ENCODE data around the gene MYF5. TPM values are rescaled to one million over a fixed set of nuclear protein-coding genes. Genes with fewer than 3 reads are reported as not detected.

Gene MYF5
- total and polyA plus RNA-seq, 9 of the 15 experiments (the other 6 are each of a cell fraction or from before 2014, with no cell fraction given) = not detected

DNA sequence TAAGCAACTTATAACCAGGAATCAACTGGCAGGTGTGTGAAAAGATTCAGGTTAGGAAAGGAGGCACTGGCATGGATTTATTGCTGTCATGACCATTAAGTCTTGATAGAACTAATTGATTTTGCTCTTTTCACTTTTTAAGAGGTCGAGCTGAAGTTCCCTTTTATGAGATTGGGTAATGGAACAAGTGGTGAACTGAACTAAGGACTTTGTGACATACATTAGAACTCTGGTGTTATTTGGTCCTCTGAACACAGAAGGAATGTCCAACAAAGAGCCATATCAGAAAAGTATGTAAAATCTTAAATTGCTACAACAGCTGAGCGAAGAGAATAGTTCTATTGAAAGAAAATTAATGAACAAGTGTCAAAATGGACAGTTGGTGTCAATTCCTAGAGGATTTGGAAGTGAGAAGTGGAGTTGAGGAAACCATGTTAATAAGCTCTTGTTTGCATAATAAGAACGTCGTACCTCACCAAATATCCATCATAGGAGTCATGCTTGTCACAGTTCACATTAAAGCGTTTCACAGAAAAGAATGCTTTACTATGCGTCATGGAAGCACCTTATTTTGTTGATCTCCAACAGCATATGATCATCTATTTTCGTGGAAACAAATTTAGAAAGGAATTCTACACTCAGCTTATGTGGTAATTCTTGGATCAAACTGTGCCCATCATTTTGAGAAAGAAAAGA, 17.7 kb upstream of the MYF5 start:
- Histone ChIP-seq H3K27ac (ENCODE audit: extremely low read depth, low read depth, low read length) (no peak overlapping the region), H3K27me3 (ENCODE audit: control insufficient read depth in 2 of 2, insufficient read depth in 2 of 2, low read length in 2 of 2) (no peaks in the 10 kb centered on the region), H3K36me3 (ENCODE audit: control insufficient read depth, insufficient read depth, low read length) (no peaks in the 10 kb centered on the region), H3K4me1 (replicated peaks in 1 of 2; ENCODE audit: control insufficient read depth in 2 of 2, insufficient read depth in 2 of 2, low read length in 2 of 2) (no peaks in the 10 kb centered on the region), H3K9me3 (replicated peaks; ENCODE audit: control insufficient read depth, insufficient read depth, low read depth, low read length) (no peaks in the 10 kb centered on the region), H3K79me2 (ENCODE audit: control insufficient read depth, insufficient read depth, low read length) (no peaks in the 10 kb centered on the region), H3K9me1 (ENCODE audit: control insufficient read depth, insufficient read depth, low read length) (no peaks in the 10 kb centered on the region), H3K9ac (ENCODE audit: insufficient read depth in 1 of 2, low read depth in 2 of 2, low read length in 2 of 2) (no peak overlapping the region), H3K4me3 (no peak overlapping the region), H3K4me2 (ENCODE audit: insufficient read depth, low read length) (no peak overlapping the region), H2AFZ (ENCODE audit: low read depth, low read length) (no peak overlapping the region), H4K20me1 (replicated peaks; ENCODE audit: control insufficient read depth, insufficient read depth, low read length) (no peaks in the 10 kb centered on the region)
- FAIRE-seq (no peak), DNase-seq (ENCODE audit: extremely low read depth in 1 of 4, low spot score in 3 of 4) (no peak), ATAC-seq (no peak)
- CTCF ChIA-PET (ENCODE audit: low intra/inter-chr PET ratio) = no interaction called here
- TF ChIP-seq ELF4 (CRISPR knock-in tag; IDR thresholded peaks at IDR 0.05) (no peak), POLR2B (IDR thresholded peaks at IDR 0.05; ENCODE audit: low read depth, partially characterized antibody) (no peak), ZNF695 (CRISPR knock-in tag; IDR thresholded peaks at IDR 0.05) (no peak), ZNF184 (CRISPR knock-in tag; IDR thresholded peaks at IDR 0.05) (no peak), SRSF7 (optimal IDR thresholded peaks at IDR 0.05; ENCODE audit: low read depth, low read length) (no peak), JUND (IDR thresholded peaks at IDR 0.05; ENCODE audit: borderline replicate concordance, low read depth, low read length) (no peak), JUND (tag; IDR thresholded peaks at IDR 0.05; ENCODE audit: borderline replicate concordance, low read depth, low read length) (no peak), E2F4 (CRISPR knock-in tag; IDR thresholded peaks at IDR 0.05; ENCODE audit: low read depth) (no peak), FIP1L1 (IDR thresholded peaks at IDR 0.05; ENCODE audit: low read depth, low read length, poor library complexity, severe bottlenecking) (no peak), CHCHD3 (CRISPR knock-in tag; IDR thresholded peaks at IDR 0.05) (no peak), KDM2B (CRISPR knock-in tag; IDR thresholded peaks at IDR 0.05) (no peak), HDGF (IDR thresholded peaks at IDR 0.05) (no peak), ZNF444 (CRISPR knock-in tag; IDR thresholded peaks at IDR 0.05) (no peak), E2F3 (CRISPR knock-in tag; IDR thresholded peaks at IDR 0.05) (no peak), GATAD2B (IDR thresholded peaks at IDR 0.05; ENCODE audit: borderline replicate concordance) (no peak), ETV6 (IDR thresholded peaks at IDR 0.05; ENCODE audit: borderline replicate concordance in 1 of 2, low read depth in 2 of 2, low read length in 1 of 2) (no peak), ETV6 (CRISPR knock-in tag; IDR thresholded peaks at IDR 0.05; ENCODE audit: borderline replicate concordance) (no peak), KLF16 (IDR thresholded peaks at IDR 0.05) (no peak), ZNF253 (CRISPR knock-in tag; conservative IDR thresholded peaks at IDR 0.05) (no peak)
- TF ChIP-seq, protein P1, sequence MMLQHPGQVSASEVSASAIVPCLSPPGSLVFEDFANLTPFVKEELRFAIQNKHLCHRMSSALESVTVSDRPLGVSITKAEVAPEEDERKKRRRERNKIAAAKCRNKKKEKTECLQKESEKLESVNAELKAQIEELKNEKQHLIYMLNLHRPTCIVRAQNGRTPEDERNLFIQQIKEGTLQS (IDR thresholded peaks at IDR 0.05) = no peak
- TF ChIP-seq, protein P1 (CRISPR knock-in tag; conservative IDR thresholded peaks at IDR 0.05) = no peak
- TF ChIP-seq, protein P2, sequence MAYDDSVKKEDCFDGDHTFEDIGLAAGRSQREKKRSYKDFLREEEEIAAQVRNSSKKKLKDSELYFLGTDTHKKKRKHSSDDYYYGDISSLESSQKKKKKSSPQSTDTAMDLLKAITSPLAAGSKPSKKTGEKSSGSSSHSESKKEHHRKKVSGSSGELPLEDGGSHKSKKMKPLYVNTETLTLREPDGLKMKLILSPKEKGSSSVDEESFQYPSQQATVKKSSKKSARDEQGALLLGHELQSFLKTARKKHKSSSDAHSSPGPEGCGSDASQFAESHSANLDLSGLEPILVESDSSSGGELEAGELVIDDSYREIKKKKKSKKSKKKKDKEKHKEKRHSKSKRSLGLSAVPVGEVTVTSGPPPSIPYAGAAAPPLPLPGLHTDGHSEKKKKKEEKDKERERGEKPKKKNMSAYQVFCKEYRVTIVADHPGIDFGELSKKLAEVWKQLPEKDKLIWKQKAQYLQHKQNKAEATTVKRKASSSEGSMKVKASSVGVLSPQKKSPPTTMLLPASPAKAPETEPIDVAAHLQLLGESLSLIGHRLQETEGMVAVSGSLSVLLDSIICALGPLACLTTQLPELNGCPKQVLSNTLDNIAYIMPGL (CRISPR knock-in tag; IDR thresholded peaks at IDR 0.05) = no peak
- no TSS peak for BruUV-seq (replicated peaks)
- intact Hi-C loops (cut with micrococcal nuclease) (no loop called here), in situ Hi-C loops (cut with MboI) (no loop called here)
- WGBS (ENCODE audit: insufficient coverage, low coverage, missing lambda C conversion rate) = 0% methylated on average over 7 of the region's 7 CpGs
- POLR2A ChIA-PET = no interaction called here

Data from K562 (cell line).